Natural killer cell (primary cell): ENCODE results near the gene RSPO1. TPM values are rescaled to one million over a fixed set of nuclear protein-coding genes. Genes with fewer than 3 reads are reported as not detected.
"Not testable (repeated sequence)": the region's sequence is repeated elsewhere in the genome, so short reads cannot be mapped to it uniquely, and the experiment has no call there.

ENCODE experiments used
- ATAC-seq, 3 donors: fragments of 150-1000 bp in 2 of 3; fragments of 200-7000 bp in 1 of 3; cut with Tn5 transposase; 1 replicate in 1 of 3; 2 replicates in 2 of 3; pipeline ENCODE4 v1.10.0; 2021; ENCODE audit warnings: mild to moderate bottlenecking in 2 of 3, moderate library complexity in 2 of 3
- DNase-seq, 2 donors: peaks; one replicate each; pipeline versions ENCODE4 v3.0.0 to v3.0.0-alpha.2; 2013 to 2021; ENCODE audit warnings: mixed read lengths in 1 of 2
- H3K27ac ChIP-seq: one replicate; pipeline ENCODE4 v1.5.1; 2013; ENCODE audit warnings: mild to moderate bottlenecking, low read length
- H3K27me3 ChIP-seq: one replicate; pipeline ENCODE4 v1.6.1; 2013; ENCODE audit warnings: low read length; ENCODE audit not compliant: control insufficient read depth, insufficient read depth
- H3K36me3 ChIP-seq: one replicate; pipeline ENCODE4 v1.6.1; 2013; ENCODE audit warnings: low read length; ENCODE audit not compliant: control insufficient read depth, insufficient read depth
- H3K4me1 ChIP-seq: one replicate; pipeline ENCODE4 v1.6.1; 2013; ENCODE audit warnings: low read length; ENCODE audit not compliant: control insufficient read depth, insufficient read depth
- H3K4me3 ChIP-seq: one replicate; pipeline ENCODE4 v1.5.1; 2013; ENCODE audit warnings: low read length
- H3K9me3 ChIP-seq: one replicate; pipeline ENCODE4 v1.6.1; 2013; ENCODE audit warnings: low read length; ENCODE audit not compliant: control insufficient read depth, insufficient read depth
- H3K27ac Mint-ChIP-seq, 2 donors: one replicate each; pipeline ENCODE4 v1.8.0; 2022; ENCODE audit warnings: mild to moderate bottlenecking in 2 of 2, mixed read lengths in 2 of 2, moderate library complexity in 1 of 2
- H3K27me3 Mint-ChIP-seq, 2 donors: one replicate each; pipeline ENCODE4 v1.8.0; 2022; ENCODE audit warnings: low read depth in 2 of 2, mixed read lengths in 2 of 2
- H3K36me3 Mint-ChIP-seq: one replicate; pipeline ENCODE4 v1.8.0; 2022; ENCODE audit warnings: mixed read lengths
- H3K4me1 Mint-ChIP-seq, 2 donors: one replicate each; pipeline ENCODE4 v1.8.0; 2022; ENCODE audit warnings: mixed read lengths in 2 of 2
- H3K4me3 Mint-ChIP-seq: one replicate; pipeline ENCODE4 v1.8.0; 2022; ENCODE audit warnings: mild to moderate bottlenecking, moderate library complexity, mixed read lengths
- H3K9me3 Mint-ChIP-seq, 2 donors: one replicate each; pipeline ENCODE4 v1.8.0; 2022; ENCODE audit warnings: mixed read lengths in 2 of 2
- CTCF ChIP-seq: fragments of 200-600 bp; IDR thresholded peaks from one replicate; pipeline ENCODE4 v1.8.0; 2022; ENCODE audit warnings: antibody characterized with exemption
- WGBS: methylation state at CpG from one replicate; pipeline ENCODE4 v1.1.7; 2013; ENCODE audit warnings: missing lambda C conversion rate; ENCODE audit not compliant: insufficient coverage; 5-methylcytosine and 5-hydroxymethylcytosine counted together
- intact Hi-C: fragments of 100-400 bp; cut with micrococcal nuclease; formaldehyde crosslinking; loops from one replicate; pipeline ENCODE4 v1.14.2; 2022
- total RNA-seq, 4 donors: library from RNA; stranded (reverse); fragments of 120-200 nt in 1 of 4; gene quantifications; one replicate each; pipeline versions ENCODE4 v1.2.3 to v1.2.4, GENCODE V29; 2013 to 2022

The RSPO1 gene
- total RNA-seq, 3 donors from 2014 or later (not counting 1 experiment from before 2014, with no cell fraction given), result not detected

GRCh38 chr1:37588939-37589338 is 45.8 kb downstream of the RSPO1 start:
- Histone ChIP-seq H3K36me3 (peaks cover 68% of the 10 kb centered on the region), H3K9me3 (no peaks in the 10 kb centered on the region), H3K4me1 (peaks cover under 1% of the 10 kb centered on the region), H3K27me3 (no peaks in the 10 kb centered on the region), H3K4me3 (no peak overlapping the region), H3K27ac (no peak overlapping the region)
- no peak for TF ChIP-seq CTCF
- Mint-ChIP-seq H3K27ac (no peak overlapping the region), H3K4me1 (peaks cover 0 to 4% of the 10 kb centered on the region in 2 donors), H3K4me3 (no peak overlapping the region), H3K27me3 (no peaks in the 10 kb centered on the region), H3K36me3 (peaks cover 28% of the 10 kb centered on the region), H3K9me3 (no peaks in the 10 kb centered on the region)
- 100% methylated on average over 1 of the region's 2 CpGs for WGBS
- intact Hi-C loops, result no loop called here
- ATAC-seq, result no peak
- DNase-seq, result no peak

GRCh38 chr1:37584544-37584943 is 50.1 kb downstream of the RSPO1 start:
- H3K27ac Mint-ChIP-seq, H3K4me1 ChIP-seq, H3K27ac ChIP-seq, H3K27me3 Mint-ChIP-seq, ATAC-seq, H3K4me3 Mint-ChIP-seq, H3K4me1 Mint-ChIP-seq, H3K9me3 ChIP-seq, H3K27me3 ChIP-seq, intact Hi-C loops, H3K9me3 Mint-ChIP-seq, DNase-seq, H3K4me3 ChIP-seq: not testable (repeated sequence)
- H3K36me3 Mint-ChIP-seq, result peaks cover 47% of the 10 kb centered on the region
- 86% methylated on average over 4 of the region's 4 CpGs for WGBS
- peaks cover 77% of the 10 kb centered on the region for H3K36me3 ChIP-seq

GRCh38 chr1:37575692-37576091 is 59.0 kb downstream of the RSPO1 start:
- WGBS, result 92% methylated on average over 5 of the region's 5 CpGs
- no peak overlapping the region for H3K4me3 Mint-ChIP-seq
- Histone ChIP-seq H3K4me3 (no peak overlapping the region), H3K27me3 (no peaks in the 10 kb centered on the region), H3K27ac (no peak overlapping the region), H3K9me3 (no peaks in the 10 kb centered on the region), H3K4me1 (no peaks in the 10 kb centered on the region), H3K36me3 (peaks cover 77% of the 10 kb centered on the region)
- DNase-seq (no peak), ATAC-seq (no peak)
- H3K27me3 Mint-ChIP-seq, result no peaks in the 10 kb centered on the region
- peaks cover 48% of the 10 kb centered on the region for H3K36me3 Mint-ChIP-seq
- no peaks in the 10 kb centered on the region for H3K9me3 Mint-ChIP-seq
- intact Hi-C loops, result no loop called here
- no peak overlapping the region for H3K27ac Mint-ChIP-seq
- no peaks in the 10 kb centered on the region for H3K4me1 Mint-ChIP-seq
- no peak for TF ChIP-seq CTCF

- DNase-seq, result no peak
- WGBS, result 87% methylated on average over 7 of the region's 7 CpGs
- Mint-ChIP-seq H3K27me3 (no peaks in the 10 kb centered on the region), H3K4me1 (no peaks in the 10 kb centered on the region), H3K36me3 (peaks cover 41% of the 10 kb centered on the region), H3K9me3 (no peaks in the 10 kb centered on the region), H3K4me3 (no peak overlapping the region), H3K27ac (no peak overlapping the region)
- H3K4me3 ChIP-seq, result no peak overlapping the region
- no peaks in the 10 kb centered on the region for H3K4me1 ChIP-seq
- no peaks in the 10 kb centered on the region for H3K27me3 ChIP-seq
- H3K9me3 ChIP-seq, result no peaks in the 10 kb centered on the region
- ATAC-seq, result no peak
- no peak for TF ChIP-seq CTCF
- no peak overlapping the region for H3K27ac ChIP-seq
- intact Hi-C loops, result no loop called here
- H3K36me3 ChIP-seq, result peaks cover 73% of the 10 kb centered on the region
Observed at GRCh38 chr1:37574834-37575480, 59.7 kb downstream of the RSPO1 start.
